Stimulated activated CD4-positive, alpha-beta T cell treated with anti-CD3 and anti-CD28 coated beads, TNF-alpha, amount 100 ng/mL, for 4 hours (primary cell): ENCODE data around the gene GCKR.

Source experiments
- DNase-seq, 3 experiments: peaks; one replicate each; pipeline ENCODE4 v3.0.0-alpha.2; 2020; ENCODE audit warnings: low read depth in 3 of 3

GCKR gene

GRCh38 chr2:27572998-27573429 lies 76.4 kb downstream of the GCKR start:
- no peak for DNase-seq
